Measurements from ENCODE around the gene ADAMTS18.

Gene ADAMTS18

DNA sequence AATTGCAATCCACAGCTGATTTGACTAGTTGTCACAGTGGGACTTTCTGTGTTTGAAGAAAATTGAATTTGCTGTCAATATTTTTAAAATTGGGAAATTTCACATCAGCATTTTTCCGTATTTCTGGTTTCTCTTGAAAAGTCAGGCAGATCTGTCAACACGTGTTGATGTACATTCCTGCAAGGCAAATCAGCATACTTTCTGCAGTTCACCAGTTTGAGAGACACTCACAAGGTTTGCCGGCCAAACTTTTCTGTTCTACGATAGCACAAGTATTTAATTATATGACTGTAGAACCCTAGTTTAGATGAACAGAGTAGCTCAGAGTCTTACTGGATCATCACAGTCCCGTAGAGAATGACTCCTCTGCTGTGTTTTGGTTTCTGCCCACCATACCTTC, 102.0 kb downstream of the ADAMTS18 start:
- intact Hi-C loops (cut with DNase I), result no loop called here
- no peak for DNase-seq

DNA sequence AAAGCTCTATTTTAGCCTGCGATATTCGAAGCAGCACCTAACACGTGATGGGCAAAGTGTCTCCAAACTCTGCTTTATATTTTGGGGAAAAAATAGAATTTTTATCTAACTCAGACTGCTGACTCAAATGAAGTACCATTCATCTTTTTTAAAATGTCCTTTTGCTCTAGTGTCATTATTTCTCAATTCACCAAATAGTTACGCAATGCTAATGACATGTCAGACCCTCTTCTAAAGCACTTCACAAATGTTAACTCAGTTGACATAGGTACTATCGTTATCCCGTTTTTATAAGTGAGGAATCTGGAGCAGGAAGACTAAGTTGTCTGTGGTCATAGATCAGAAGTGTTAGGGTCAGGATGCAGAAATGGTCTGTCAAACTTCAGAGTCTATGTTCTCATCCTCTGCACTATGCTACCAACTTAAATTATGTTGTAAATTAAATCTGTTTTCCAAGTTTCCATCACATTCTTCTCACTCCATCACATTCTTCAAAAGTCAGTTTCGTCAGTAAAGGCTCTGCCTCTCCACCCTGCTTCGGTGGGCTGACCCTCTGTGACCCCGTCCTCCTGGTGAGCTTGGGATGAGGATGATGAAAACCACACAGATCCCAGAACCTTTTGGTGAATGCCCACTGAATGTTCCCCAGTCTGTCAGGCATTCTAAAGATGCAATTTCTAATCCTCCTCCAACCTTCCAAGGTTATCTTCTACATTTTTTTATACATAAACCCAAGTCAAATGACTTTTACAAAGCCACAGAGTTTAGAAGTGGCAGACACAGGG, 102.8 kb downstream of the ADAMTS18 start:
- no peak for DNase-seq
- intact Hi-C loops (cut with DNase I), result no loop called here

DNA sequence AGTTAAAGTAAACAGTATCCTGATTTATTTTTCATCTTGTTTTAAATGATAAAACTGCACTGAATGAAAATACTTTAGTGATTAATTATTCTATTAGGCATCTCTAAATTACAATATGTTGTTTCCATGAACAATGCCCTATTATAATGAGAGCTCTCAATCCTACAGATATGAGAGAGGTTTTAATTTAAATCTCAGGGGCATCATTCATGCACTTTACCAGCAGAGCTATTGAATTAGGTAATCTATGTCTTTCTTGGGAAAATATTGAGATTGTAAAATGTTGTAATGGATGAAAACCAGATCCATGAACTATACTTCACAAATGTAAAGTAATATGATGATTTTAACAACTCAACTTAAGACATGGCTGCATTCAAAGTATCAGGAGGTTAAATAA, 103.8 kb downstream of the ADAMTS18 start:
- intact Hi-C loops (cut with DNase I), result no loop called here
- no peak for DNase-seq

DNA sequence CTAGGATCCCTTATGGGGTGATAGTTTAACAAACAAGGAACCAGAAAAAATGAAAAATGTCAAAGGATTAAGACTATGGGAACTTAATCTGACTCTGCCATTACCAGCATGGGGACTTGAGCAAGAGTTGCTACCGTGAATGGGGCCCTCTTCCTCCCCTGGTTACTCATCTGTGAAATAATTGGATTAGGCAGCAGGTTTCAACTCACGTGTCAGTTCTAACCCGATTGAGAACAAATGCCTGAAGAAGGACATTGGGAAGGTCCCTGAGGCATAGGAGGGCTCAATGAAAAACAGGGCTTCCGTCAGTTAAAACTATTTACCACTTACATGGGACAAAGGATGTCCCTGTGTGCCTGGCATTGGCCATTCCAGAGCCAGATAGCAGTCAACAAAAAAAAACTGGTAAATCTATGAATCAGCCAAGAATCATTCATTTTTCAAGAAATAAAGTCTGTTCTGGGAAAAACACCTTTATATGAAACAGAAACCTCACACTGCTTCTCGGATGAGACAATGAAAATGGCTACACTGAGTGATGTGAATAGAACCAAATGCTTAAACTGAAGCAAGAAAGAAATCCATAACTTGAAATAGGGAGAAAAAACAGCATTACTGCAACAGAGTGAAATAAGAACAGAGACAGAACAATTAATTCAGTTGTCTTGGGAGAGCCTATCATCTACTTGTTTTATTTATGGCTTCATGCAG, 104.3 kb downstream of the ADAMTS18 start:
- intact Hi-C loops (cut with DNase I), result no loop called here
- DNase-seq, result no peak

DNA sequence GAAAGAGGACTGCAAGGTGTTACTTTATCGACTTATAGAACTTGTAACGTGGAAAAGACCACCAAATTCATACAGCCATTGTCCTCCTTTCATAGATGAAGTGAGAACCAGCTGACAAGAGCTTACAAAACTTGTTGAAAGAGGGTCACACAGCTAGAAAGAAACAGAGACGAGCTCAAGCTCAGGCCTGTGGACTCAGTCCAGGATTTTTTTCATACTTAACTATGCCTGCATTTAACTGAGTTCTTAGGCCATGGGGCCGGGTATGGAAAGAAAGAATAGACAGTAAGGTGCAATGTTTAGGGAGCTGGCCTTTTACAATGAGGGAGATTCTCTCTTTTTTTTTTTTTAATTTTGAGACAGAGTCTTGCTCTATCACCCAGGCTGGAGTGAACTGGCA, 106.1 kb downstream of the ADAMTS18 start:
- intact Hi-C loops (cut with DNase I), result no loop called here
- DNase-seq, result no peak

DNA sequence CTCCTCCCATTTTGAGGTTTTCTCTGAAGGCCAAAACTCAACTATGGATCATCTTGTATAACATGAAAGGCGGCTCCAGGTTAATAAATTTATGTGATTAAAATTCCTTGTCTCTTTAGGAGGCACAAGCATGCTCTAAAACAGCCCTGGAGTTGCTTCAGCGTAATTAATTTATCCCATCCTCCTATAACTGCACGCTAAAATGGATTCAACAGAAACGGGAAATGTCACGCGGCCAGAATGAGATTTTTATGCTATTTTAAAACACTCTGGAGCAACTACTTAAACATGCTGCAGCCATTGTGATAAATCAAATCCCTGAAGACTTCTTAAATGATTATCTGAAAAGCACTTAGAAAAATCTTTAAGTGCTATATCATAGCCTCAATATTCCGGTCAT, 106.6 kb downstream of the ADAMTS18 start:
- intact Hi-C loops (cut with DNase I), result no loop called here
- DNase-seq, result no peak

DNA sequence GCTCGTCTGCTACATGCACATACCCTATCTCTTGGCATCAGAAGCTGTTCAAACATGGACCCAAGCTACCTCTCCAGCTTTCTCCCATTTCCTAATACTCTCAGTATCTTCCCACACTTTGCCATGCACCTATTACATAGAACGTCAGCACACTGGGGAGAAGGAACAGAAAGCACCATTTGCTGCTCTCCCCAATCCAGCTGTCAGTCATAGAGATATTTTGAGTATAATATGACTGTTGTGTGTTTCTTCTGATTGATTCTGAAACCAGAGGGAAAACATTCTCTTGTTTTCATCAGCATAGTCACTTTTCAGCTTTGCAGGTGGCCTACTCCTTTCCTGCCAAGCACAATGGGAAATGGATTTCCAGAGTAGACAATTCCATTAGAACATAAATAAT, 107.1 kb downstream of the ADAMTS18 start:
- no peak for DNase-seq
- intact Hi-C loops (cut with DNase I), result no loop called here

DNA sequence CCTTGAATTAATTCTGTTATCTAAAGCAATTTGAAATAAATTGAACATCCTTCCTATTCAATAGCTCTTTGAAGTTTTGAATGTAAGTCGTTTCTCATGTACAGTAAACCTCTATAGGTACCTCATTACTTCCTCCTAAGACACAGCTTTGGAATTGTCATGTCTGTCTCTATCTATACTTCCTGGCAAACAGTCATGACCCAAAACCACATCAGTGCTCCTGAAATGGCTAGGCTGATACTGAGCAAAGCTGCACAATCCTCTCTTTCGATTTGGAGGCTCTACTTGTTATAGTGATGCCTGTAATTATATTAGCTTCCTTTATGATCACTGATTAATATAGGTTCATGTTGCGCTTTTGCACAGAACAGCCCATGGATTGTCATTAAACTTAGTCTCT, 110.1 kb downstream of the ADAMTS18 start:
- no peak for DNase-seq
- intact Hi-C loops (cut with DNase I), result no loop called here

DNA sequence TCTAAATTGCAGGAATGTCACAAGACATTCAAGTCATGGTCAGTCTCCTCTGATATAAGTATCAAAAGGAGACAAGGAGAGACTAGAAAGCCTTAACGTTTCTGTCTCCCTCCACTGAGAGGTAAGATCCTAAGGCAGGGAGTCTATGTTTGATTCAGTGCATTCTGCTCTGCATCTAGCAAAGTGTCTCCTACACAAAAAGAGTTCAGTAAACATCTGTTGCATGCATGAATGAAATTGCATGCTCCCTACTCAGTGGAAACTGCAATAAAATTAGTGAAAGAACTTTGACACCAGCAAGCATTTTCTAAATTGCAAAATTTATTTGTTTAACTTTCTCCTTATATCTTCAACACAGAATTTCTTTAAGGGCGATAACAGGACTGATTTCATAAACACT, 111.1 kb downstream of the ADAMTS18 start:
- intact Hi-C loops (cut with DNase I), result no loop called here
- DNase-seq, result no peak

DNA sequence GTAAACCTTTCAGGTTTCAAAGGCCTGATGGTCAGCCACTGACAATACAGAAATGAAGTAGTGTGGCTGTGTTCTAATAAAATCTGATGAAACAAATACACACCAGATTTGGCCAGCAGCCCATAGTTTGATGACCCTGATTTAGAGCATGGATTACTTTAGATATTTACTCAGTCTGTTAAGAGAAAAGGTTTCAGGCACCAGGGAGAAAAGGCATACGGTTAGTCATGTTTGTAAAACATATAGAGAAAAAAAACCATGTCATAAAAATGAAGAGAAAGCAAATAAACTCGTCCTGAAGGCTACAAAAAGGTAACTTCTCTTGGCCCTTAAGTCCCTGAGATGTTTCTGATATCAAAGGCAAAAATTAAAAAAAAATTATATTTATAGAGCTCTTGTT, 112.1 kb downstream of the ADAMTS18 start:
- no peak for DNase-seq
- intact Hi-C loops (cut with DNase I), result no loop called here

DNA sequence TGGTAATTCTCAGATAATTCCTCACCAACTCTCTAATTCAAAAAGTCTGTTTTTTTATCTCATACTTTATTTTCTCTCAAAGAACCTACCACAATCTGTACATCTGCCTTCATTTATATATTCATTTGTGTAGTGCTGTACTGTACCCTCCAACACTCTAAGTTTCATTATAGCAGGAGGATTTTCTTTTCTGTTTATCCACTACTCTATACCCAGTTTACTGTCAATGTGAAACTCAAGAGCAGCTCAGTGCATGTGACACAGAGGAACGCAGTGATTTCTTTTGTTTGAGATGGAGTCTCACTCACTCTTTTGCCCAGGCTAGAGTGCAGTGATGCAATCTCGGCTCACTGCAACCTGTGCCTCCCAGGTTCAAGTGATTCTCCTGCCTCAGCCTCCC, 117.8 kb downstream of the ADAMTS18 start:
- intact Hi-C loops (cut with DNase I), result no loop called here
- DNase-seq, result no peak

DNA sequence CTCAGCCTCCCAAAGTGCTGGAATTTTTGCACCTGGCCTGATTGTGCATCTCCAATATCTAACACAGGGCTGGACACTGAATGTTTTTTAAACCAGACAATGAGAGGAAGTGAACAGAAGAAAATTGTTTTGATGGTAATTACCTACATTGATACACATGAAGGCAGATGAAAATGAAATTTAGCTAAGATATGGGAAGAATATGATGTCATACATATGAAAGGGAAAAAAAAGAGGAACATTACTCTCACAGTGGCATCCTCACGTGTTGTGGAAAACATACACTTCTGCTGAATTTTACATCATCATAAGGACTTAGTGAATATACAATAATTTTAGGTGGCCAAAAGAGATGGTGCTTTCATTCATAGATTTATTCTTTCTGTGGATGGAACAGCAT, 124.0 kb downstream of the ADAMTS18 start:
- intact Hi-C loops (cut with DNase I), result no loop called here
- no peak for DNase-seq

DNA sequence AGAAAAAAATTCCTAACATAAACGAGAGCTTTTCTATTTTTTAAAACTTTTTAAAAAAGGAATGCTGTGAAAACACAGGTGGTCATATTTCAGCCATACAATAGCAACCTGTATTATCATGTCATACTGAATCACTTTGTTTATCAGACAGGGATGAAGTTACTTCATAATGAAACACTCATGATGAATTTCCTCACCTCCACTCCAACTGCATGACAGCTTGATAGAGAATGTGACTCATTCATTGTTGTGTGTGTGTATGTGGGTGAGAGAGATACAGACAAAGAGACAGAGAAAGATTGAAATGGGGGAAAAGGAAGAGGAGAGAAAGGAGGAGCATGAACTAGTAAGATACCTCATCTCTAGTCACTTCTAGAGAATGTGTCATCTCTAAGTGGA, 126.7 kb downstream of the ADAMTS18 start:
- no peak for DNase-seq
- intact Hi-C loops (cut with DNase I), result no loop called here

DNA sequence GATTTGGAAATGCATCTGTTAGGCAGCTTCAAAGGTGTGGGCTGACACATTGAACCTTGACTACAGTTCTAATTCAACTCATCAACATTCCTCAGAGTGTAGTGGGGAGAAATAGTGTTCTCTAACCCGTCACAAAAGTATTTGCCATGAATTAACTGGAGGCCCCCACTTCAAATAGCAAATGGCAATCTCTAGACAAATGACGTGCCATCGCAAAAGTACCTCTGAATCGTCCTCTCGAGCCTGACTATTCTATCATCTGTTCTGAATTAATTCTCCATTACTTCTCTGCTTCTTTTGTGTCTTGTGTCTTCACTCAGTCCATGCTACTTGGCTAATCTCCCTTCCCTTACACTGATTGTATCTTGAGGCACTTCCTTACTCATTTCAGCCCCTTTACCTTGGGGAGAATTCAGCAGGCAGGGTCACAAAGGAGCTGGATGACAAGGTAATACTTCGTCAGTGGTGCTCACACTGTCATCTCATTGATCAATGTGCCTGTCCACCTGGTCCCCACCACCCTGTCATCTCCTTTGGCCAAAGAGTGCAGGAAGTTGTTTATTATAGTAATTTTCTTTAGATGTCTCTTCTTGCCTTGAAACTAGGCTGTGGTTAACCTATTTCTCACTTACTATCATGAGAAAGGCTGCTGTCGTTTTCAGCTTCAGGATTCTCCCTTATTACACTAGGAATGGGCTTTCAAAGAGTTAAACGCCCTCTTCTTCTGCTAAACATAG, 127.2 kb downstream of the ADAMTS18 start:
- no peak for DNase-seq
- intact Hi-C loops (cut with DNase I), result no loop called here

DNA sequence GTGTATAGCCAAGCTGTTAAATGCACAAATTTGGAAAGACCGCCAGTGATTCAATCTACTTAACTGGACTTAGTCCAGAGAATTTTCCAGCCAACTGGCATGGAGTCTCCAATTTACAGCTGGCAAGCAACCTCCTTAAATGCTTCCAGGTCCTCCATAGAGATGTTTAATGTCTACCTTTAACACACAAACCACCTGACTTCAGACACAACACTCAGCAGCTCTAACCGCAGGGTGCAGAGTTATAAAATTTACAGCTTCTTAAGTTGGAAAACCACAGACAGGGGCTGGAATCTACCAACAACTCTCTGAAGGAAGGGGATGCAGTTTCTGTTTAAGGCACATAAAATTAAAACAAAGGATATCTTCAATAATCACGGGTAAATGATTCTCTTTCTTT, 128.8 kb downstream of the ADAMTS18 start:
- DNase-seq, result no peak
- intact Hi-C loops (cut with DNase I), result no loop called here

DNA sequence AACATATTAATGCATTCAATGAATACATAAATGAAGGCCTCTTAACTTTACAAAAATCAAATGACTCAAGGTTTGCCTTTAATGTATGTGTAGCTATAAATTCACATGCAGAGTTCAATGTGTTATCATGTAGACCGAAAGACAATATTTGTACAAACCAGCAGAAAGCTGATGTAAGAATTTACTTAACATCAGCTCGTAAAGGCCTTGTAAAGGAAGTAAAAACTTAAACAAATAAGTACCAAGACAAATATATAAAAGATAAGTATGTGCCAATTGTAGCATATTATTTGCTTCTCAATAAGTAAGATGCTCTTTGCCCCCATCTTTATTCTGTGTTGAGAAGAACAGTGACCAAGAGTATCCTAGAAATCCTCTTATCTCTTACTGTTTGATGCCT, 130.0 kb downstream of the ADAMTS18 start:
- DNase-seq, result no peak
- intact Hi-C loops (cut with DNase I), result no loop called here

DNA sequence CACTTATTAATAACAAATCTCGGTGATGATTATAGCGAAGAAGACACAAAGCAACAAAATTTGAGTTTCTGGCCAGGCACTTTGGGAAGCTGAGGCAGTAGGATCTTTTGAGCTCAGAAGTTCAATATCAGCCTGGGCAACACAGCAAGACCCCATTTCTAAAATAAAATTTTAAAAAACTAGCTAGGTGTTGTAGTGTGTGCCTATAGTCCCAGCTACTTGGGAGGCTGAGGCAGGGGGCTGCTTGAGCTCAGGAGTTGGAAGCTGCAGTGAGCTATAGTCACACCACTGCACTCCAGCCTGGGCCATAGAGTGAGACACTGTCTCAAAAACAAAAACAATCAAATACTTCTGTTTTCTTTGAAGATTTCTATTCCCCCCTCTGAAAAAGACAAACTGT, 130.7 kb downstream of the ADAMTS18 start:
- intact Hi-C loops (cut with DNase I), result no loop called here
- no peak for DNase-seq

DNA sequence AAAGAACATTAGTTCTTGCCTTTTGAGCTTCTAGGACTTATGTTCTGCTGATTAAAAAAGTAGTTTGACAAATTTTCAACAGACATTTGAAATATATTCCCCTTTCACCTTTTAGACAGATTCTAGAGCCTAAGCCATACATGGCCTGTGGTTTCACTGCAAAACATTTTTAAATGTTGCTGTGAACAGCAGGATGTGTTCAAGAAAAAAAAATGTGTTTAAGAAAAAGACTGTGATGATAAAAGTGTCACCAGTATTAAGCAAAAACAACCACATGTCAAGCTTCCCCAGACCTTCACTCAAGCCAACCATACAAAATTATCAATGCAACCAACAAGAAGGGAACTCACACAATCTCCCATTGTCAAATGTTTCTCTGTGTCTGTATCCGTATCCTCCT, 132.2 kb downstream of the ADAMTS18 start:
- intact Hi-C loops (cut with DNase I), result no loop called here

DNA sequence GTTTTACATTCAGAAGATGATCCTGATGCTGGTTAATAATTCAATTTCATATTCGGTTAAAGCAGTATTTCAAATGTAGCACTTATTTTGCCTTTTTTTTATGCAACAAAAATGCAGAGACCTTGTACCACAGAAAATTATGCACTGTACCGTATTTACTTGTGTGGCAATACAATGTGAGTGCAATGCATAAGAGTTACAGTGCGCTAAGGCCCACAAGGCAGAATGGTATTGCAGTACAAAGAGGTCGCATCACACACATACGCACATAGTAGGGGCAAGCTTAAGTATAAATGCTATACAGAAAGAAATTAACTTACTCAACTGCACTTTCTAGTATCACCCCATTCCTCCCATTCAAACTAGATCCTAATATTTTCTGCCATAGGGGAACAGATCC, 132.6 kb downstream of the ADAMTS18 start:
- no peak for DNase-seq
- intact Hi-C loops (cut with DNase I), result no loop called here

More for the DNA sequence above, 132.2 kb downstream of the ADAMTS18 start:
- no peak for DNase-seq

DNA sequence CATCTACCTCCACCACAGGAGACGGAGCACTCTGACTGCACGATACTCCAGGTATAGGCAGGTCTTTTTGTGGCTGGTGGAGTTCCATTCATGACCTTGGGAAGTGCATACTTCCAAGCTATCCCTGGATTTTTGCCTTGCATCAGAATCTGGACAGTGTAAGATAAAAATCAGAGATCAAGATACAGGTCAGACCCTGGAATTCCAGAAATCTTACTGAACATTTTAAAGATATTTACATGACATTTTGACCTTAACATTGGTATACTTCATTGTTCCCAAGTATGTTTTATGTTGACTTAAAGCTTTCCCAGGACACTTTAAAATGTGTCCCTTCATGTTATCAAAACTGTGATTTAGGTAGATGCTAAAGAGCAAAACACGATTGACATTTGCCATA, 134.6 kb downstream of the ADAMTS18 start:
- intact Hi-C loops (cut with DNase I), result no loop called here
- DNase-seq, result no peak

Measured in head of caudate nucleus (tissue), 42 donors.